ENCODE data around the gene PCSK6. TPM values are rescaled to one million over a fixed set of nuclear protein-coding genes. Genes with fewer than 3 reads are reported as not detected.

The PCSK6 gene
- total RNA-seq, 1 donor from 2014 or later = 3.8 TPM

GRCh38 chr15:101320501-101321052 lies 168.9 kb downstream of the PCSK6 start:
- DNase-seq = no peak

GRCh38 chr15:101318839-101319238 lies 170.7 kb downstream of the PCSK6 start:
- Mint-ChIP-seq H3K27ac (ENCODE audit: unreplicated experiment) (no peak overlapping the region), H3K4me3 (ENCODE audit: unreplicated experiment) (no peak overlapping the region), H3K27me3 (ENCODE audit: unreplicated experiment) (peaks cover 6% of the 10 kb centered on the region), H3K36me3 (ENCODE audit: unreplicated experiment) (no peaks in the 10 kb centered on the region), H3K4me1 (ENCODE audit: low read depth, unreplicated experiment) (peaks cover 5% of the 10 kb centered on the region), H3K9me3 (ENCODE audit: unreplicated experiment) (no peaks in the 10 kb centered on the region)
- DNase-seq = no peak
- TF ChIP-seq CTCF (IDR thresholded peaks at IDR 0.05; ENCODE audit: partially characterized antibody, unreplicated experiment) = no peak

More at GRCh38 chr15:101320501-101321052, 168.9 kb downstream of the PCSK6 start:
- peaks cover 7% of the 10 kb centered on the region for H3K27me3 Mint-ChIP-seq (ENCODE audit: unreplicated experiment)
- peaks cover 5% of the 10 kb centered on the region for H3K4me1 Mint-ChIP-seq (ENCODE audit: low read depth, unreplicated experiment)
- H3K9me3 Mint-ChIP-seq (ENCODE audit: unreplicated experiment) = peaks cover 2% of the 10 kb centered on the region
- no peak overlapping the region for H3K4me3 Mint-ChIP-seq (ENCODE audit: unreplicated experiment)
- no peak for TF ChIP-seq CTCF (IDR thresholded peaks at IDR 0.05; ENCODE audit: partially characterized antibody, unreplicated experiment)
- no peak overlapping the region for H3K27ac Mint-ChIP-seq (ENCODE audit: unreplicated experiment)
- no peaks in the 10 kb centered on the region for H3K36me3 Mint-ChIP-seq (ENCODE audit: unreplicated experiment)

DNA sequence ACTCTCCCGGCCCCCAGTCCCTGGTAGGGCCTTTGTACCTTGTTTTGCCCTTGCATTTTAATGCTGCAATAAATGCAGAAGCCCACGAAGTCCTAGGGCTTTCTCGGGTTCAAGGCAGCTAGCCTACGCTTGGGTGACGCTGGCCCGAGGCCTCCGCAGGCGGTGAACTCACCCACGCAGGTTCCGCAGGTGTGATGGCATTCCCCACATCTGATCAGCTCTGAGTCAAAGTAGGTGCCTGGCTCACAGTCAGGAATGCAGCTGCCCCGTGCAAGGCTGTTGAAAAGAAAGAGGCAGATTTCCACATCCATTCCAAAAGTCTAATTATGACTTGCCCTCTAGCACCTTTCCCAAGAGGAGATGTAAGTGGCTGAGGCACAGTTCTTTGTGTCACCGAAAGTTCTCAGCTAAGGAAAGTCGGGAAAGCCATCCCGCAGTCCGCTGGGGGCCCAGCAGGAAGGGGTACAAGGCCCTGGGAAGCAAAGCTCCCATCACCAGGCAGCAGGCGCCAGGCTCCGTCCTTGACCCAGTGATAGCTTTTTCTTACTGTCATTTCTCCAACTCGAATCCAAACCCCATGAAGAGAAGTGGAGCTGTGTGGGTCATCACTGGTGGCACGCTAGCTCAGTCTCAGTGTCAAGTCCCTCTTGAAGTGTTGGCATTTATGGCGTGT lies 171.2 kb downstream of the PCSK6 start:
- no peak for DNase-seq
- no peaks in the 10 kb centered on the region for H3K9me3 Mint-ChIP-seq (ENCODE audit: unreplicated experiment)
- no peaks in the 10 kb centered on the region for H3K36me3 Mint-ChIP-seq (ENCODE audit: unreplicated experiment)
- H3K27ac Mint-ChIP-seq (ENCODE audit: unreplicated experiment) = no peak overlapping the region
- TF ChIP-seq CTCF (IDR thresholded peaks at IDR 0.05; ENCODE audit: partially characterized antibody, unreplicated experiment) = no peak
- H3K4me1 Mint-ChIP-seq (ENCODE audit: low read depth, unreplicated experiment) = peaks cover 5% of the 10 kb centered on the region
- H3K4me3 Mint-ChIP-seq (ENCODE audit: unreplicated experiment) = no peak overlapping the region
- peaks cover 7% of the 10 kb centered on the region for H3K27me3 Mint-ChIP-seq (ENCODE audit: unreplicated experiment)

- Mint-ChIP-seq H3K27me3 (ENCODE audit: unreplicated experiment) (peaks cover 5% of the 10 kb centered on the region), H3K4me1 (ENCODE audit: low read depth, unreplicated experiment) (peaks cover 5% of the 10 kb centered on the region), H3K36me3 (ENCODE audit: unreplicated experiment) (no peaks in the 10 kb centered on the region), H3K4me3 (ENCODE audit: unreplicated experiment) (no peak overlapping the region), H3K9me3 (ENCODE audit: unreplicated experiment) (no peaks in the 10 kb centered on the region), H3K27ac (ENCODE audit: unreplicated experiment) (no peak overlapping the region)
- no peak for TF ChIP-seq CTCF (IDR thresholded peaks at IDR 0.05; ENCODE audit: partially characterized antibody, unreplicated experiment)
- DNase-seq = no peak
These were observed 172.1 kb downstream of the PCSK6 start for GRCh38 chr15:101317336-101317872.

GRCh38 chr15:101316529-101316928 lies 173.0 kb downstream of the PCSK6 start:
- Mint-ChIP-seq H3K27ac (ENCODE audit: unreplicated experiment) (no peak overlapping the region), H3K27me3 (ENCODE audit: unreplicated experiment) (peaks cover 7% of the 10 kb centered on the region), H3K9me3 (ENCODE audit: unreplicated experiment) (no peaks in the 10 kb centered on the region), H3K4me1 (ENCODE audit: low read depth, unreplicated experiment) (peaks cover 5% of the 10 kb centered on the region), H3K36me3 (ENCODE audit: unreplicated experiment) (no peaks in the 10 kb centered on the region), H3K4me3 (ENCODE audit: unreplicated experiment) (no peak overlapping the region)
- TF ChIP-seq CTCF (IDR thresholded peaks at IDR 0.05; ENCODE audit: partially characterized antibody, unreplicated experiment) = no peak
- no peak for DNase-seq

Measured in glutamatergic neuron (in vitro differentiated cells).